NT2/D1 (cell line): ENCODE data around the gene GTF2A1L.

Source experiments
- SUZ12 ChIP-seq: IDR thresholded peaks from 2 replicates; pipeline ENCODE4 v1.6.1; 2011; ENCODE audit not compliant: insufficient read length, insufficient read depth; ENCODE audit errors: extremely low read depth
- YY1 ChIP-seq: IDR thresholded peaks from 2 replicates; pipeline ENCODE4 v1.6.1; 2011; ENCODE audit not compliant: insufficient read length, insufficient read depth

DNA sequence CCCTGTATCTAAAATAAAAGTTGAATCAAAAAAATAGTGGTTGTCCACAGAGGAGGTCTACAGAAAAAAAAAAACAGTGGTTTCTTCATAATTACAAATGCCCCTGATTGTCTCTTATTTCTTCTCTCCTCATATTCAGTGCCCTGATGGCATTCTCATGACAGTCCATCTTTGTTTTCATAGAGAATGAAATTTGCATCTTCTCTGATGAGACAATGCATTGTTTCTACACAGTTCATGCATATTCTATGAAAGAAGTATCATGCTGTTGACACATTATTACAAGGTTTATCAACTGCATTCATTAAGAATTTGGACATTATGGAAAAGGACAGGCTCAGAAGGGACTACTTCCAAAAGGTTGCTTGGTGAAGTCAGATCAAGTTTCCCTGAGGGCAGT is 78.3 kb downstream of the GTF2A1L start:
- no peak for TF ChIP-seq SUZ12
- TF ChIP-seq YY1 = no peak
